ENCODE results near the gene TRIM31.

The TRIM31 gene

GRCh38 chr6:30096829-30097228 is 16.1 kb downstream of the TRIM31 start:
- TF ChIP-seq CTCF (conservative IDR thresholded peaks at IDR 0.05), result no peak
- H3K27ac ChIP-seq, result no peak overlapping the region

DNA sequence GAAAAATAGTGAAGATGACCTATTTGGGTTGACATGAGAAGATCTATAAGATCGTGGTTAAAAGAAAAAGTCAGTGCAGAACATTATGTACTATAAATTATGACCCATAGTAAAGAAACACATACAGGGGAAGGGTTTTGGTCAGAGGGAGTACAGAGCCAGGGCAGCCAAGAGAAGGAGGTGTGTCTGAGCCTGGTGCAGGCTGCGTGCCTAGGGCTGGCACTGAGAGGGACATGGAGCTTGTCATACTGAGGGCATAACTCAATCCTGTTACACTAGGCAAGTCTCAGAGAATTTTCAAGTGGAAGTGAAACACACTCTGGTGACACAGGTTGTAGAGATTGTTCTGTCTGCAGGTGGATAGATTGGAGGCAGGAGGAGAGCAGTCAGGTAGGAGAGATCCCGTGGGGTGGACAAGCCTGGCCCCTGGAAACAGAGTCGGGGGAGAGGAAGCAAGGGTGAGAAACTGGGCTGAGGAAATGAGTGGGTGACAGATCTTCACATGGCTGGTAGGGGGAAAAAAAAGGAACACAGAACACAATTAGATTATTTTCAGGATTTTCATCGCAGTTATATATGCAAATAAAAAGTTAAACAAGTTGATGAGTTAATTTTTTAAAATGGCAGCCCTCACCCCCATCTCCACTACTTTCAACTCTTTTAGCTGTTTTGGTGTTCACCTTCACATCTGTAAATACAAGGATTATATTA is 18.8 kb downstream of the TRIM31 start:
- no peak overlapping the region for H3K27ac ChIP-seq
- no peak for TF ChIP-seq CTCF (conservative IDR thresholded peaks at IDR 0.05)

DNA sequence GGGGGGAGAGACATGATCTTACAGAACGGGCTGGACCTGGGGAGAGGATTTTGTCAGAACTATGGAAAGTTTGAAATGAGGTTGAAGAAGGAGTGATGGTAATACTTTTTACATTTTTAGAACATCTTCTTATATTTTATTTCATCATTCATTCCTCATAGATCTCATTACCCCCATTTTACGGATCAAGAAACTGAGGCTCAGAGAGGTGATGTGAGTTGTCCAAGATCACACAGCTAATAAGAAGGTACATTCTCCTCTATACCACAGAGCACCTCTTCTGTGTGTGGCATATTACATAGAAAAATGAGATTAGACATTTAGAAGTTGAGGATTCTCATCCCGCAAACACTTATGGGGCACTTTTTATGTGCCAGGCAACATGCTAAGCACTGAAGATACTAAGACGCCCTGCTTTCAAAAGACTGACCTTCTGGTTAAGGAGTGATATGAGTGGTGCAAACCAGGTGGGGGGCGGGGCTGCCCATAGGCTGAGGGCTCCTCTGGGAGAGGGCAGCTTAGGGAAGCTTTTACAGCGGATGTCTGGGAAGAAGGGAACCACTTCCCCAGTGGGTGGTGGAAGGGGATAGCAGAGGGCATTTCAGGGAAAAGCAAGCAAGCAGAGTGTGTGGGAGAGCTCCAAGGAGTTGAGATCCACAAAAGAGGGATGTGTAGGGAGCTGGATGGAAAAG is 19.9 kb downstream of the TRIM31 start:
- TF ChIP-seq CTCF (conservative IDR thresholded peaks at IDR 0.05), result no peak
- H3K27ac ChIP-seq, result no peak overlapping the region

DNA sequence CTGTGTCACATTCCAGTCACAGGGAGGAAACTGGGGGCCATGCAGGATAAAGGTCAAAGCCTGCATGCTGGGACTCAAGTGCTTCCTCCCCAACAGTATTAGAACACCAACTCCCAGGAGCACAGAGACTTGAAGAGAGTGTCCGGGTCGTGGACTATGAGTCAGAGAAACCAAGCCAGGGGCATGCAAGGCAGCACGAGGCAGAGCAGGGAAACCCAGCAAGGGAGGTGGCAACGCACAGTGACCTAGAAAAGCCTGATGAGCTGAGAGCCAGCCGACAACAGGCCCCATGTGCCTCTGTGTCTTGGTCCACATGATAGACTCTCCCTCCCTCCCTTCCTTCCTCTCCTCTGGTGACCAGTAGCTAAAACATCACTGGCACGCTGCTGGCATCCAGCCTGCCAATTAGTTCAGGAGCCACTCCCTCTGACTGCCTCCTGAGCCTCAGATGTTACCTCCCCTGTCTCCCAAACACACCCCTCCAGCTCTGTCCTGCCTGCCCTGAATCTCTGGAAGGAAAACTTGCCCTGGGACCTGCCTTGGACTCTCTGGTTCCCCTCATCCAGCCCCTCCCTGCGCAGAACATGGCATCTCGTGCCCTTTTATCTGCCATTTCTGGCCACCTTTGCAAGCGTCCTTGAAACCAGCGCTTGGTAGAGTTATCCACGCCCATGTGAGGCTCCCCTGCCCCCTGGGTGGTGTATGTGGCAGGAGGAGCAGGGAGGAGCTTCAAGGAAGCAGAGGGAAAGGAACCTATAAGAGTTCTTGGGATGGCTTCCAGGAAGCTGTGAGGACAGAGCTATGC is 21.1 kb downstream of the TRIM31 start:
- H3K27ac ChIP-seq, result no peak overlapping the region
- no peak for TF ChIP-seq CTCF (conservative IDR thresholded peaks at IDR 0.05)

GRCh38 chr6:30087876-30088275 is 25.0 kb downstream of the TRIM31 start:
- no peak overlapping the region for H3K27ac ChIP-seq
- no peak for TF ChIP-seq CTCF (conservative IDR thresholded peaks at IDR 0.05)

DNA sequence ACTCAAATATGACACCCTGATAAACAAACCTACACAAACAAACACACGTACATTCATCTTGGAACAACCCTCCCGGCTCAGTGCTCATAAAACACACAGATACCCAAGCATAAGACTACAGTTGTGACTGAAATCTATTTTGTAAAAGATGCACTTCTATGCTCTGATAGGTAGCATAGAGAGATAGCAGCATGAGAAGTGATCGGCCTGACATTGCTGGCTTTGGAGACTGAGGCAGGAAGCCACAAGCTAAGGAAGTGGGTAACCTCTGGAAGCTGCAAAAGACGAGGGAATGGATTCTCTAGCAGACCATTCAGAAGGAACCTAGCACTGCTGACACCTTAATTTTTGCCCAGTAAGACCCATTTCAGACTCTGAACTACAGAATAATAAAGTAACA is 35.7 kb downstream of the TRIM31 start:
- no peak for TF ChIP-seq CTCF (conservative IDR thresholded peaks at IDR 0.05)
- H3K27ac ChIP-seq, result no peak overlapping the region

Data from VCaP (cell line).